ENCODE data around the gene DISC1. TPM values are rescaled to one million over a fixed set of nuclear protein-coding genes. Genes with fewer than 3 reads are reported as not detected.

Gene DISC1
- total and polyA plus RNA-seq, 2 donors (not counting 3 experiments of a cell fraction or from before 2014, with no cell fraction given) = 3.3 to 14.7 TPM

GRCh38 chr1:231724876-231725647 is 98.5 kb downstream of the DISC1 start:
- H2AFZ ChIP-seq (ENCODE audit: low read depth, low read length) = no peak overlapping the region
- no peak overlapping the region for H3K9ac ChIP-seq (replicated peaks; ENCODE audit: extremely low read depth, insufficient read depth, low read length)

More at GRCh38 chr1:231724876-231725647, 98.5 kb downstream of the DISC1 start:
- no peak overlapping the region for H3K27ac ChIP-seq (ENCODE audit: insufficient read depth, low read depth, low read length)
- no peaks in the 10 kb centered on the region for H4K20me1 ChIP-seq (replicated peaks; ENCODE audit: control insufficient read depth, extremely low read depth, insufficient read depth, low read length)
- H3K36me3 ChIP-seq (ENCODE audit: control insufficient read depth in 2 of 2, extremely low read depth in 1 of 2, insufficient read depth in 2 of 2, low read length in 2 of 2) = no peaks in the 10 kb centered on the region
- H3K27me3 ChIP-seq (ENCODE audit: control insufficient read depth in 2 of 2, insufficient read depth in 2 of 2, low read length in 2 of 2) = no peaks in the 10 kb centered on the region
- H3K79me2 ChIP-seq (ENCODE audit: control insufficient read depth, insufficient read depth, low read length) = no peaks in the 10 kb centered on the region
- dilution Hi-C loops (cut with MboI; ENCODE audit: extremely low pct_ligation_motif_present, low sequenced_read_pairs) = no loop called here
- no peaks in the 10 kb centered on the region for H3K9me3 ChIP-seq (replicated peaks; ENCODE audit: control insufficient read depth, insufficient read depth, low read length)
- TF ChIP-seq EZH2 (IDR thresholded peaks at IDR 0.05; ENCODE audit: borderline replicate concordance, low read depth, low read length, severe bottlenecking) = no peak
- TF ChIP-seq, protein P1, sequence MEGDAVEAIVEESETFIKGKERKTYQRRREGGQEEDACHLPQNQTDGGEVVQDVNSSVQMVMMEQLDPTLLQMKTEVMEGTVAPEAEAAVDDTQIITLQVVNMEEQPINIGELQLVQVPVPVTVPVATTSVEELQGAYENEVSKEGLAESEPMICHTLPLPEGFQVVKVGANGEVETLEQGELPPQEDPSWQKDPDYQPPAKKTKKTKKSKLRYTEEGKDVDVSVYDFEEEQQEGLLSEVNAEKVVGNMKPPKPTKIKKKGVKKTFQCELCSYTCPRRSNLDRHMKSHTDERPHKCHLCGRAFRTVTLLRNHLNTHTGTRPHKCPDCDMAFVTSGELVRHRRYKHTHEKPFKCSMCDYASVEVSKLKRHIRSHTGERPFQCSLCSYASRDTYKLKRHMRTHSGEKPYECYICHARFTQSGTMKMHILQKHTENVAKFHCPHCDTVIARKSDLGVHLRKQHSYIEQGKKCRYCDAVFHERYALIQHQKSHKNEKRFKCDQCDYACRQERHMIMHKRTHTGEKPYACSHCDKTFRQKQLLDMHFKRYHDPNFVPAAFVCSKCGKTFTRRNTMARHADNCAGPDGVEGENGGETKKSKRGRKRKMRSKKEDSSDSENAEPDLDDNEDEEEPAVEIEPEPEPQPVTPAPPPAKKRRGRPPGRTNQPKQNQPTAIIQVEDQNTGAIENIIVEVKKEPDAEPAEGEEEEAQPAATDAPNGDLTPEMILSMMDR (IDR thresholded peaks at IDR 0.05; ENCODE audit: extremely low read depth in 1 of 2, insufficient read depth in 1 of 2, low read depth in 1 of 2, low read length in 2 of 2) = peak; percentile 54 to 56
- TF ChIP-seq, protein P2, sequence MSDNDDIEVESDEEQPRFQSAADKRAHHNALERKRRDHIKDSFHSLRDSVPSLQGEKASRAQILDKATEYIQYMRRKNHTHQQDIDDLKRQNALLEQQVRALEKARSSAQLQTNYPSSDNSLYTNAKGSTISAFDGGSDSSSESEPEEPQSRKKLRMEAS (IDR thresholded peaks at IDR 0.05; ENCODE audit: insufficient read depth, insufficient read length) = no peak
- TF ChIP-seq GATA2 (IDR thresholded peaks at IDR 0.05; ENCODE audit: insufficient read depth, insufficient read length, low read depth, low read length) = no peak
- no peak for TF ChIP-seq JUN (IDR thresholded peaks at IDR 0.05; ENCODE audit: borderline replicate concordance, insufficient read depth, insufficient read length, low read depth)
- FAIRE-seq = peak; percentile 87
- intact Hi-C loops (cut with micrococcal nuclease) = loop anchor here (1.0 to 10.0 kb wide), 2 partner anchors 81 to 1510 kb away; no protein-coding TSS in a partner anchor
- ChIA-PET CTCF (interaction anchor here (1.2 to 1.3 kb wide), 3 partner anchors 31 to 904 kb away, joined by 3 to 4 read pairs (median 3); partner anchors contain the start of gene SIPA1L2), POLR2A (no interaction called here)
- H3K9me1 ChIP-seq (replicated peaks; ENCODE audit: control insufficient read depth, extremely low read depth, insufficient read depth, low read length) = no peaks in the 10 kb centered on the region
- H3K4me3 ChIP-seq (replicated peaks in 1 of 3; ENCODE audit: insufficient read depth in 1 of 3, low read depth in 1 of 3, low read length in 3 of 3) = no peak overlapping the region
- H3K4me2 ChIP-seq (ENCODE audit: insufficient read depth, low read length) = no peak overlapping the region
- peak; percentile 58 for DNase-seq (ENCODE audit: low read depth, low spot score)
- no peaks in the 10 kb centered on the region for H3K4me1 ChIP-seq (ENCODE audit: control insufficient read depth, extremely low read depth, insufficient read depth, low read length)
- no TSS peak for BruUV-seq (replicated peaks)
